Tibial nerve (tissue), 4 donors: Measurements from ENCODE around the gene C1orf226. TPM values are rescaled to one million over a fixed set of nuclear protein-coding genes. Genes with fewer than 3 reads are reported as not detected.
"Not testable (repeated sequence)": the region's sequence is repeated elsewhere in the genome, so short reads cannot be mapped to it uniquely, and the experiment has no call there.

Source experiments
- DNase-seq, 2 donors: peaks; one replicate each; pipeline ENCODE4 v3.0.0-alpha.2; 2019; ENCODE audit warnings: low spot score in 2 of 2
- H3K27ac ChIP-seq, 4 donors: fragments of 200-600 bp; sonication (generic) in 3 of 4; one replicate each; pipeline ENCODE4 v1.5.1; 2017 to 2019; ENCODE audit warnings: mild to moderate bottlenecking in 1 of 4
- H3K27me3 ChIP-seq, 2 donors: fragments of 200-600 bp; sonication (generic) in 1 of 2; one replicate each; pipeline versions ENCODE4 v1.5.1 to v1.6.0; 2017 to 2019
- H3K36me3 ChIP-seq, 3 donors: fragments of 200-600 bp; sonication (generic); one replicate each; pipeline ENCODE4 v1.5.1; 2018 to 2019
- H3K4me1 ChIP-seq, 4 donors: fragments of 200-600 bp; sonication (generic) in 3 of 4; one replicate each; pipeline ENCODE4 v1.5.1; 2017 to 2019
- H3K4me3 ChIP-seq, 4 donors: fragments of 200-600 bp; sonication (generic) in 3 of 4; one replicate each; pipeline ENCODE4 v1.5.1; 2017 to 2019; ENCODE audit warnings: mild to moderate bottlenecking in 1 of 4, moderate library complexity in 1 of 4
- H3K9me3 ChIP-seq, 4 donors: fragments of 200-600 bp; sonication (generic) in 3 of 4; one replicate each; pipeline ENCODE4 v1.5.1; 2017 to 2019
- EP300 ChIP-seq, 2 donors: sonication (generic); formaldehyde crosslinking; IDR thresholded peaks; one replicate each; pipeline ENCODE4 v1.6.1; 2017; ENCODE audit warnings: antibody characterized with exemption in 2 of 2, mild to moderate bottlenecking in 1 of 2
- POLR2A ChIP-seq, 2 donors: fragments of 450-650 bp; IDR thresholded peaks; one replicate each; pipeline ENCODE4 v1.6.1; 2017; ENCODE audit warnings: antibody characterized with exemption in 2 of 2, mild to moderate bottlenecking in 2 of 2, moderate library complexity in 2 of 2
- WGBS, 2 donors: methylation state at CpG; one replicate each; pipeline ENCODE4 v1.1.5; 2018; 5-methylcytosine and 5-hydroxymethylcytosine counted together
- small RNA-seq: library from RNA; depleted of rRNA; stranded (forward); fragments of <200 nt; gene quantifications from one replicate; pipeline ENCODE3, GENCODE V24; 2016
- total RNA-seq, 4 donors: library from RNA; depleted of rRNA; stranded (reverse); fragments of >200 nt; gene quantifications; one replicate each; pipeline ENCODE4 v1.1.0, GENCODE V29; 2016
- TF ChIP-seq, protein P1 (sequence below), 5 experiments: fragments of 200-600 bp in 3 of 5; fragments of 450-650 bp in 2 of 5; sonication (generic) in 3 of 5; IDR thresholded peaks; one replicate each; pipeline ENCODE4 v1.5.1; 2016 to 2019; ENCODE audit warnings: antibody characterized with exemption in 5 of 5, mild to moderate bottlenecking in 3 of 5, moderate library complexity in 2 of 5

The C1orf226 gene
- total RNA-seq, 4 donors from 2014 or later, result 2.9 to 8.0 (median 4.7) TPM

- H3K36me3 ChIP-seq, result no peaks in the 10 kb centered on the region
- whole genome bisulfite sequencing, 2 donors, result 83% methylated on average over 10 of the region's 10 CpGs
- H3K27ac ChIP-seq, result no peak overlapping the region
- TF ChIP-seq EP300 (IDR thresholded peaks at IDR 0.05), result no peak
- no peak for TF ChIP-seq POLR2A (IDR thresholded peaks at IDR 0.05)
- TF ChIP-seq, protein P1, sequence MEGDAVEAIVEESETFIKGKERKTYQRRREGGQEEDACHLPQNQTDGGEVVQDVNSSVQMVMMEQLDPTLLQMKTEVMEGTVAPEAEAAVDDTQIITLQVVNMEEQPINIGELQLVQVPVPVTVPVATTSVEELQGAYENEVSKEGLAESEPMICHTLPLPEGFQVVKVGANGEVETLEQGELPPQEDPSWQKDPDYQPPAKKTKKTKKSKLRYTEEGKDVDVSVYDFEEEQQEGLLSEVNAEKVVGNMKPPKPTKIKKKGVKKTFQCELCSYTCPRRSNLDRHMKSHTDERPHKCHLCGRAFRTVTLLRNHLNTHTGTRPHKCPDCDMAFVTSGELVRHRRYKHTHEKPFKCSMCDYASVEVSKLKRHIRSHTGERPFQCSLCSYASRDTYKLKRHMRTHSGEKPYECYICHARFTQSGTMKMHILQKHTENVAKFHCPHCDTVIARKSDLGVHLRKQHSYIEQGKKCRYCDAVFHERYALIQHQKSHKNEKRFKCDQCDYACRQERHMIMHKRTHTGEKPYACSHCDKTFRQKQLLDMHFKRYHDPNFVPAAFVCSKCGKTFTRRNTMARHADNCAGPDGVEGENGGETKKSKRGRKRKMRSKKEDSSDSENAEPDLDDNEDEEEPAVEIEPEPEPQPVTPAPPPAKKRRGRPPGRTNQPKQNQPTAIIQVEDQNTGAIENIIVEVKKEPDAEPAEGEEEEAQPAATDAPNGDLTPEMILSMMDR (IDR thresholded peaks at IDR 0.05), result no peak
- H3K4me1 ChIP-seq, result no peaks in the 10 kb centered on the region
- H3K9me3 ChIP-seq, result no peaks in the 10 kb centered on the region
- no peak overlapping the region for H3K4me3 ChIP-seq
- DNase-seq, result no peak
- H3K27me3 ChIP-seq, result no peaks in the 10 kb centered on the region
These were observed 41.3 kb downstream of the C1orf226 start for GRCh38 chr1:162422662-162423375.

DNA sequence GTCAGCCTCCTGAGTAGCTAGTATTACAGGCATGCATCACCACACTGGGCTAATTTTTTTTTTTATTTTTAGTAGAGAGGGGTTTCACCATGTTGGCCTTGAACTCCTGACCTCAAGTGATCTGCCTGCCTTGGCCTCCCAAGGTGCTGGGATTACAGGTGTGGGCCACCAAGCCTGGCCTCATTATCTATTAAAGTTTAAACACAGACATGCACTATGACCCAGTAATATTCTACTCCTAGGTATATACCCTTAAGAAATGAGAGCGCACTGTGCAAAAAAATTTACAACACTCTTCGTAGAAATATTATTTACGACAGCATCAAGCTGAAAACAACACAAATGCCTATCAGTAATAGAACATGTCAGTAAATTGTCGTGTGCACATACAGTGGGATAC is 49.1 kb downstream of the C1orf226 start:
- H3K4me3 ChIP-seq, result no peak overlapping the region
- H3K27me3 ChIP-seq, result no peaks in the 10 kb centered on the region
- 86 to 87% methylated on average over 4 of the region's 4 CpGs for WGBS, 2 donors
- H3K27ac ChIP-seq, result no peak overlapping the region
- DNase-seq, result no peak
- H3K4me1 ChIP-seq, result no peaks in the 10 kb centered on the region
- H3K9me3 ChIP-seq, result no peaks in the 10 kb centered on the region
- no peaks in the 10 kb centered on the region for H3K36me3 ChIP-seq
- no peak for TF ChIP-seq POLR2A (IDR thresholded peaks at IDR 0.05)
- no peak for TF ChIP-seq EP300 (IDR thresholded peaks at IDR 0.05)

- not testable (repeated sequence) for H3K27me3 ChIP-seq, H3K36me3 ChIP-seq, H3K27ac ChIP-seq, H3K4me1 ChIP-seq, H3K4me3 ChIP-seq, DNase-seq, H3K9me3 ChIP-seq
- WGBS, 2 donors, result 94 to 96% methylated on average over 15 to 40 of the region's 47 CpGs
These were observed 51.6 kb downstream of the C1orf226 start for GRCh38 chr1:162432977-162433713.

Small RNA genes lying within 50 kb of the gene (small RNA-seq; reads per million reads assigned to genes)
- not detected for gene MIR556
- gene RNA5SP61, result not detected

Other genes starting within 250 kb of the C1orf226 start
- gene SPATA46, start 4.9 kb upstream of the C1orf226 start, total RNA-seq, result not detected
- not detected for gene SH2D1B, start 30.4 kb downstream of the C1orf226 start, total RNA-seq
- 10 to 100 TPM; 36.1 to 56.9 (median 49.2) TPM for gene UHMK1, start 116.1 kb downstream of the C1orf226 start, total RNA-seq
- 100 to 1,000 TPM in 2 of 4 donors, 10 to 100 TPM in 2; 93.9 to 194 (median 113) TPM for gene UAP1, start 180.0 kb downstream of the C1orf226 start, total RNA-seq